DOHH2 (cell line): ENCODE measurements around the gene CCL11.

Experiments
- H3F3A ChIP-seq: fragments of 200-600 bp; sonication (generic), shearing (Covaris generic); 2 replicates; pipeline ENCODE4 v1.6.0; 2016; ENCODE audit warnings: antibody characterized with exemption, mild to moderate bottlenecking; ENCODE audit not compliant: control insufficient read depth, insufficient read depth
- H3K27ac ChIP-seq: fragments of 200-600 bp; sonication (generic); 2 replicates; pipeline ENCODE4 v1.5.1; 2014; ENCODE audit warnings: low read depth, mild to moderate bottlenecking, low read length, moderate library complexity
- H3K27me3 ChIP-seq: fragments of 200-600 bp; sonication (generic); 2 replicates; pipeline ENCODE4 v1.6.1; 2014; ENCODE audit warnings: mild to moderate bottlenecking, low read length, mixed read lengths; ENCODE audit not compliant: control insufficient read depth
- H3K36me3 ChIP-seq: fragments of 200-600 bp; sonication (generic); 2 replicates; pipeline ENCODE4 v1.6.1; 2014; ENCODE audit warnings: mild to moderate bottlenecking, low read length, moderate library complexity, mixed read lengths; ENCODE audit not compliant: control insufficient read depth
- H3K4me1 ChIP-seq: fragments of 200-600 bp; sonication (generic); 2 replicates; pipeline ENCODE4 v1.6.1; 2014; ENCODE audit warnings: mild to moderate bottlenecking, low read length, mixed read lengths; ENCODE audit not compliant: control insufficient read depth
- H3K4me2 ChIP-seq: fragments of 200-600 bp; sonication (generic); 2 replicates; pipeline ENCODE4 v1.6.0; 2014; ENCODE audit warnings: mild to moderate bottlenecking, low read length, moderate library complexity
- H3K4me3 ChIP-seq: fragments of 200-600 bp; sonication (generic); 2 replicates; pipeline ENCODE4 v1.5.1; 2014; ENCODE audit warnings: mild to moderate bottlenecking, low read length, mixed read lengths
- H3K79me2 ChIP-seq: fragments of 200-600 bp; sonication (generic); 2 replicates; pipeline ENCODE4 v1.6.1; 2014; ENCODE audit warnings: mild to moderate bottlenecking, low read length, mixed read lengths; ENCODE audit not compliant: control insufficient read depth
- H3K9me2 ChIP-seq: fragments of 200-600 bp; sonication (generic); replicated peaks from 2 replicates; pipeline ENCODE4 v1.6.1; 2014; ENCODE audit warnings: mild to moderate bottlenecking, low read length, mixed read lengths; ENCODE audit not compliant: control insufficient read depth
- H3K9me3 ChIP-seq: fragments of 200-600 bp; sonication (generic); 2 replicates; pipeline ENCODE4 v1.6.1; 2014; ENCODE audit warnings: antibody characterized with exemption, low read length, mixed read lengths; ENCODE audit not compliant: control insufficient read depth, insufficient read depth
- H4K20me1 ChIP-seq: fragments of 200-600 bp; sonication (generic); 2 replicates; pipeline ENCODE4 v1.6.0; 2014; ENCODE audit warnings: low read depth, mild to moderate bottlenecking, antibody characterized with exemption, low read length, moderate library complexity; ENCODE audit not compliant: control insufficient read depth, insufficient read depth
- EZH2phosphoT487 ChIP-seq: fragments of 200-600 bp; sonication (generic); IDR thresholded peaks from 2 replicates; pipeline ENCODE4 v1.6.1; 2017; ENCODE audit warnings: borderline replicate concordance, mild to moderate bottlenecking, antibody characterized with exemption, low read length, moderate library complexity, mixed read lengths
- TF ChIP-seq, protein P1 (sequence below): fragments of 200-600 bp; sonication (generic); IDR thresholded peaks from one replicate; pipeline ENCODE4 v1.5.1; 2014; ENCODE audit warnings: antibody characterized with exemption, mild to moderate bottlenecking, low read depth, low read length; ENCODE audit not compliant: poor library complexity, severe bottlenecking

Gene CCL11

DNA sequence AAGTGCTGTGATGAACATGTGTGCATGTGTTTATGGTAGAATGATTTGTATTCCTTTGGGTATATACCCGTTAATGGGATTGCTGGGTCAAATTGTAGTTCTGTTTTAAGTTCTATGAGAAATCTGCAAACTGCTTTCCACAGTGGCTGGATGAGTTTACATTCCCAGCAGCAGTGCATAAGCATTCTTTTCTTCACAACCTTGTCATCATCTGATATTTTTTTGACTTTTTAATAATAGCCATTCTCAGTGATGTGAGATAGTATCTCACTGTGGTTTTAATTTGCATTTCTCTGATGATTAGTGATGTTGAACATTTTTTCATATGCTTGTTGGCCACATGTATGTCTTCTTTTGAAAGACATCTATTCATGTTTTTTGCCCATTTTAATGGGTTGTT lies 52.2 kb downstream of the CCL11 start:
- Histone ChIP-seq H3K27me3 (no peaks in the 10 kb centered on the region), H3K79me2 (no peaks in the 10 kb centered on the region), H3K9me2 (no peaks in the 10 kb centered on the region), H4K20me1 (no peaks in the 10 kb centered on the region), H3K27ac (no peak overlapping the region), H3K9me3 (no peaks in the 10 kb centered on the region), H3K4me1 (peaks cover 6% of the 10 kb centered on the region; the same call in 1 of the 2 replicates), H3K36me3 (no peaks in the 10 kb centered on the region), H3K4me2 (no peak overlapping the region), H3F3A (no peaks in the 10 kb centered on the region), H3K4me3 (no peak overlapping the region)
- TF ChIP-seq EZH2phosphoT487, result no peak
- TF ChIP-seq, protein P1, sequence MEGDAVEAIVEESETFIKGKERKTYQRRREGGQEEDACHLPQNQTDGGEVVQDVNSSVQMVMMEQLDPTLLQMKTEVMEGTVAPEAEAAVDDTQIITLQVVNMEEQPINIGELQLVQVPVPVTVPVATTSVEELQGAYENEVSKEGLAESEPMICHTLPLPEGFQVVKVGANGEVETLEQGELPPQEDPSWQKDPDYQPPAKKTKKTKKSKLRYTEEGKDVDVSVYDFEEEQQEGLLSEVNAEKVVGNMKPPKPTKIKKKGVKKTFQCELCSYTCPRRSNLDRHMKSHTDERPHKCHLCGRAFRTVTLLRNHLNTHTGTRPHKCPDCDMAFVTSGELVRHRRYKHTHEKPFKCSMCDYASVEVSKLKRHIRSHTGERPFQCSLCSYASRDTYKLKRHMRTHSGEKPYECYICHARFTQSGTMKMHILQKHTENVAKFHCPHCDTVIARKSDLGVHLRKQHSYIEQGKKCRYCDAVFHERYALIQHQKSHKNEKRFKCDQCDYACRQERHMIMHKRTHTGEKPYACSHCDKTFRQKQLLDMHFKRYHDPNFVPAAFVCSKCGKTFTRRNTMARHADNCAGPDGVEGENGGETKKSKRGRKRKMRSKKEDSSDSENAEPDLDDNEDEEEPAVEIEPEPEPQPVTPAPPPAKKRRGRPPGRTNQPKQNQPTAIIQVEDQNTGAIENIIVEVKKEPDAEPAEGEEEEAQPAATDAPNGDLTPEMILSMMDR, result no peak
